ENCODE measurements around the gene CAND2. TPM values are rescaled to one million over a fixed set of nuclear protein-coding genes. Genes with fewer than 3 reads are reported as not detected.
"Not testable (repeated sequence)": the region's sequence is repeated elsewhere in the genome, so short reads cannot be mapped to it uniquely, and the experiment has no call there.

The CAND2 gene
- total and polyA plus RNA-seq, 2 experiments from 2014 or later, result 0.43 to 0.53 TPM

GRCh38 chr3:12837295-12837986 lies 41.0 kb downstream of the CAND2 start:
- H3K4me3 ChIP-seq, result peak overlapping the region; percentile 24; the same call in 1 of the 2 replicates

GRCh38 chr3:12838179-12838965 lies 41.9 kb downstream of the CAND2 start:
- no peak overlapping the region for H3K27ac ChIP-seq
- H3K4me2 ChIP-seq (ENCODE audit: unreplicated experiment), result peak overlapping the region; percentile 77
- TF ChIP-seq EZH2 (IDR thresholded peaks at IDR 0.05; ENCODE audit: insufficient read depth, poor library complexity, severe bottlenecking) (no peak), EZH2phosphoT487 (IDR thresholded peaks at IDR 0.05; ENCODE audit: insufficient read depth, low read depth) (no peak)
- no peaks in the 10 kb centered on the region for H3K27me3 ChIP-seq (replicated peaks; ENCODE audit: insufficient read depth)
- H3K9me3 ChIP-seq (ENCODE audit: low read depth), result no peaks in the 10 kb centered on the region
- WGBS, 2 experiments (ENCODE audit: low coverage in 1 of 2, low lambda C conversion rate in 2 of 2, missing lambda C conversion rate in 2 of 2), result 72 to 73% methylated on average over 13 of the region's 13 CpGs
- no peaks in the 10 kb centered on the region for H3K9me2 ChIP-seq (ENCODE audit: insufficient read depth)
- DNase-seq, result peak; percentile 34
- peak overlapping the region; percentile 94 for H3K4me3 ChIP-seq
- no peak overlapping the region for H2AFZ ChIP-seq
- H3K9ac ChIP-seq, result peak overlapping the region; percentile 96
- peaks cover 63% of the 10 kb centered on the region for H3K36me3 ChIP-seq (ENCODE audit: low read depth)
- H4K20me1 ChIP-seq (ENCODE audit: insufficient read depth), result peaks cover 40% of the 10 kb centered on the region; the same call in 1 of the 2 replicates
- in situ Hi-C loops (cut with MboI), result no loop called here
- H3K79me2 ChIP-seq (ENCODE audit: insufficient read depth), result peaks cover 63% of the 10 kb centered on the region
- peaks cover 70% of the 10 kb centered on the region for H3F3A ChIP-seq (ENCODE audit: insufficient read depth)
- peaks cover 33% of the 10 kb centered on the region for H3K4me1 ChIP-seq (ENCODE audit: insufficient read depth)

More at GRCh38 chr3:12837295-12837986, 41.0 kb downstream of the CAND2 start:
- no peak overlapping the region for H2AFZ ChIP-seq
- in situ Hi-C loops (cut with MboI), result no loop called here
- H3K27ac ChIP-seq, result no peak overlapping the region
- H3K9ac ChIP-seq, result peak overlapping the region; percentile 96; the same call in 1 of the 2 replicates
- peaks cover 73% of the 10 kb centered on the region for H3K36me3 ChIP-seq (ENCODE audit: low read depth)
- no peaks in the 10 kb centered on the region for H3K9me2 ChIP-seq (ENCODE audit: insufficient read depth)
- H4K20me1 ChIP-seq (ENCODE audit: insufficient read depth), result peaks cover 40% of the 10 kb centered on the region; the same call in 1 of the 2 replicates
- peak overlapping the region; percentile 77 for H3K4me2 ChIP-seq (ENCODE audit: unreplicated experiment)
- H3K27me3 ChIP-seq (replicated peaks; ENCODE audit: insufficient read depth), result no peaks in the 10 kb centered on the region
- peaks cover 33% of the 10 kb centered on the region for H3K4me1 ChIP-seq (ENCODE audit: insufficient read depth)
- H3K9me3 ChIP-seq (ENCODE audit: low read depth), result no peaks in the 10 kb centered on the region
- H3F3A ChIP-seq (ENCODE audit: insufficient read depth), result peaks cover 79% of the 10 kb centered on the region
- TF ChIP-seq EZH2phosphoT487 (IDR thresholded peaks at IDR 0.05; ENCODE audit: insufficient read depth, low read depth), result no peak
- TF ChIP-seq EZH2 (IDR thresholded peaks at IDR 0.05; ENCODE audit: insufficient read depth, poor library complexity, severe bottlenecking), result no peak
- 54 to 55% methylated on average over 6 of the region's 6 CpGs for WGBS, 2 experiments (ENCODE audit: low coverage in 1 of 2, low lambda C conversion rate in 2 of 2, missing lambda C conversion rate in 2 of 2)
- peaks cover 63% of the 10 kb centered on the region for H3K79me2 ChIP-seq (ENCODE audit: insufficient read depth)
- no peak for DNase-seq

- Histone ChIP-seq H3F3A (ENCODE audit: insufficient read depth) (peaks cover 61% of the 10 kb centered on the region), H3K27ac (no peak overlapping the region), H3K4me2 (ENCODE audit: unreplicated experiment) (peak overlapping the region; percentile 77), H3K4me3 (peak overlapping the region; percentile 94), H3K9ac (peak overlapping the region; percentile 96), H3K79me2 (ENCODE audit: insufficient read depth) (peaks cover 63% of the 10 kb centered on the region), H3K9me2 (ENCODE audit: insufficient read depth) (no peaks in the 10 kb centered on the region), H3K4me1 (ENCODE audit: insufficient read depth) (peaks cover 33% of the 10 kb centered on the region), H3K9me3 (ENCODE audit: low read depth) (no peaks in the 10 kb centered on the region), H3K36me3 (ENCODE audit: low read depth) (peaks cover 54% of the 10 kb centered on the region), H4K20me1 (ENCODE audit: insufficient read depth) (peaks cover 40% of the 10 kb centered on the region; the same call in 1 of the 2 replicates), H2AFZ (no peak overlapping the region), H3K27me3 (replicated peaks; ENCODE audit: insufficient read depth) (no peaks in the 10 kb centered on the region)
- no peak for DNase-seq
- 64 to 65% methylated on average over 11 of the region's 11 CpGs for WGBS, 2 experiments (ENCODE audit: low coverage in 1 of 2, low lambda C conversion rate in 2 of 2, missing lambda C conversion rate in 2 of 2)
- in situ Hi-C loops (cut with MboI), result no loop called here
- no peak for TF ChIP-seq EZH2 (IDR thresholded peaks at IDR 0.05; ENCODE audit: insufficient read depth, poor library complexity, severe bottlenecking)
- TF ChIP-seq EZH2phosphoT487 (IDR thresholded peaks at IDR 0.05; ENCODE audit: insufficient read depth, low read depth), result no peak
Measured at GRCh38 chr3:12839156-12839946, 42.9 kb downstream of the CAND2 start.

GRCh38 chr3:12840148-12840547 lies 43.7 kb downstream of the CAND2 start:
- H3K27me3 ChIP-seq (replicated peaks; ENCODE audit: insufficient read depth); H2AFZ ChIP-seq; in situ Hi-C loops (cut with MboI); H3K9me2 ChIP-seq (ENCODE audit: insufficient read depth); DNase-seq; H3K9me3 ChIP-seq (ENCODE audit: low read depth): not testable (repeated sequence)
- peak overlapping the region; percentile 96 for H3K9ac ChIP-seq
- H3K4me1 ChIP-seq (ENCODE audit: insufficient read depth), result peaks cover 33% of the 10 kb centered on the region
- H3K79me2 ChIP-seq (ENCODE audit: insufficient read depth), result peaks cover 60% of the 10 kb centered on the region
- peak overlapping the region; percentile 87 for H3K27ac ChIP-seq
- 18 to 19% methylated on average over 10 of the region's 10 CpGs for WGBS, 2 experiments (ENCODE audit: low coverage in 1 of 2, low lambda C conversion rate in 2 of 2, missing lambda C conversion rate in 2 of 2)
- H3F3A ChIP-seq (ENCODE audit: insufficient read depth), result peaks cover 53% of the 10 kb centered on the region
- peak overlapping the region; percentile 77 for H3K4me2 ChIP-seq (ENCODE audit: unreplicated experiment)
- H4K20me1 ChIP-seq (ENCODE audit: insufficient read depth), result peaks cover 40% of the 10 kb centered on the region; the same call in 1 of the 2 replicates
- H3K36me3 ChIP-seq (ENCODE audit: low read depth), result peaks cover 46% of the 10 kb centered on the region
- H3K4me3 ChIP-seq, result peak overlapping the region; percentile 94
